H9 (cell line): ENCODE data around the gene SECISBP2. TPM values are rescaled to one million over a fixed set of nuclear protein-coding genes. Genes with fewer than 3 reads are reported as not detected.

Source experiments
- DNase-seq: peaks from one replicate; pipeline ENCODE4 v3.0.0-alpha.2; 2017
- H2AFZ ChIP-seq: one replicate; pipeline ENCODE4 v1.6.1; 2013; ENCODE audit warnings: mild to moderate bottlenecking, low read length, control low read depth, moderate library complexity
- H2AK5ac ChIP-seq: 2 replicates; pipeline ENCODE4 v1.6.1; 2013; ENCODE audit warnings: low read length, control low read depth, mixed read lengths; ENCODE audit not compliant: insufficient read length
- H2BK120ac ChIP-seq: one replicate; pipeline ENCODE4 v1.6.1; 2013; ENCODE audit warnings: low read depth, mild to moderate bottlenecking, low read length, control low read depth, inconsistent platforms; ENCODE audit not compliant: poor library complexity, severe bottlenecking
- H2BK12ac ChIP-seq: 2 replicates; pipeline ENCODE4 v1.6.1; 2013; ENCODE audit warnings: low read length, control low read depth, mixed read lengths, low read depth; ENCODE audit not compliant: insufficient read length
- H2BK15ac ChIP-seq: 2 replicates; pipeline ENCODE4 v1.6.1; 2013; ENCODE audit warnings: low read depth, low read length, control low read depth
- H2BK20ac ChIP-seq: one replicate; pipeline ENCODE4 v1.6.1; 2013; ENCODE audit warnings: low read depth, mild to moderate bottlenecking, low read length, control low read depth, inconsistent platforms; ENCODE audit not compliant: poor library complexity, severe bottlenecking
- H2BK5ac ChIP-seq: 2 replicates; pipeline ENCODE4 v1.6.1; 2013; ENCODE audit warnings: low read length, control low read depth, mixed read lengths; ENCODE audit not compliant: insufficient read length
- H3K14ac ChIP-seq: 2 replicates; pipeline ENCODE4 v1.6.1; 2013; ENCODE audit warnings: low read length, control low read depth; ENCODE audit not compliant: insufficient read depth
- H3K18ac ChIP-seq: 2 replicates; pipeline ENCODE4 v1.6.1; 2013; ENCODE audit warnings: low read depth, mild to moderate bottlenecking, mixed read lengths, low read length, control low read depth; ENCODE audit not compliant: insufficient read length
- H3K23ac ChIP-seq: 2 replicates; pipeline ENCODE4 v1.6.1; 2013; ENCODE audit warnings: low read length, control low read depth, mixed read lengths, low read depth; ENCODE audit not compliant: insufficient read length
- H3K23me2 ChIP-seq: 2 replicates; pipeline ENCODE4 v1.6.1; 2013; ENCODE audit warnings: low read depth, mild to moderate bottlenecking, mixed read lengths, low read length, control low read depth; ENCODE audit not compliant: insufficient read length, poor library complexity, severe bottlenecking
- H3K27ac ChIP-seq: 2 replicates; pipeline ENCODE4 v1.5.1; 2013; ENCODE audit warnings: low read length, control low read depth, mixed read lengths, low read depth; ENCODE audit not compliant: insufficient read length
- H3K27me3 ChIP-seq: 2 replicates; pipeline ENCODE4 v1.6.1; 2013; ENCODE audit warnings: low read length, control low read depth, inconsistent platforms; ENCODE audit not compliant: insufficient read depth
- H3K4ac ChIP-seq: 2 replicates; pipeline ENCODE4 v1.6.1; 2013; ENCODE audit warnings: low read depth, mild to moderate bottlenecking, control low read depth, inconsistent platforms, low read length, moderate library complexity
- H3K4me1 ChIP-seq: 2 replicates; pipeline ENCODE4 v1.6.1; 2013; ENCODE audit warnings: low read length, control low read depth, inconsistent platforms; ENCODE audit not compliant: insufficient read depth
- H3K4me2 ChIP-seq: 2 replicates; pipeline ENCODE4 v1.6.1; 2013; ENCODE audit warnings: low read length, control low read depth, mixed read lengths; ENCODE audit not compliant: insufficient read length, insufficient read depth
- H3K56ac ChIP-seq: 2 replicates; pipeline ENCODE4 v1.6.1; 2013; ENCODE audit warnings: low read depth, mild to moderate bottlenecking, mixed read lengths, low read length, control low read depth; ENCODE audit not compliant: insufficient read length
- H3K79me1 ChIP-seq: 2 replicates; pipeline ENCODE4 v1.6.1; 2013; ENCODE audit warnings: low read depth, mild to moderate bottlenecking, moderate library complexity, low read length, control low read depth, inconsistent platforms; ENCODE audit not compliant: insufficient read depth, poor library complexity, severe bottlenecking
- H3K79me2 ChIP-seq: 2 replicates; pipeline ENCODE4 v1.6.1; 2013; ENCODE audit warnings: low read length, control low read depth, inconsistent platforms; ENCODE audit not compliant: insufficient read depth
- H3K9ac ChIP-seq: 2 replicates; pipeline ENCODE4 v1.6.1; 2013; ENCODE audit warnings: low read length, control low read depth, mixed read lengths; ENCODE audit not compliant: insufficient read length; ENCODE audit errors: extremely low read depth
- H3K9me3 ChIP-seq: one replicate; pipeline ENCODE4 v1.6.1; 2013; ENCODE audit warnings: low read depth, low read length, inconsistent platforms; ENCODE audit not compliant: control insufficient read depth
- H3T11ph ChIP-seq: one replicate; pipeline ENCODE4 v1.6.1; 2013; ENCODE audit warnings: mild to moderate bottlenecking, low read length, control low read depth, inconsistent platforms
- H4K20me1 ChIP-seq: one replicate; pipeline ENCODE4 v1.6.1; 2013; ENCODE audit not compliant: control insufficient read depth, insufficient read length, insufficient read depth
- H4K5ac ChIP-seq: 2 replicates; pipeline ENCODE4 v1.6.1; 2013; ENCODE audit warnings: low read depth, mild to moderate bottlenecking, mixed read lengths, low read length, control low read depth; ENCODE audit not compliant: insufficient read length
- H4K8ac ChIP-seq: replicated peaks from 2 replicates; pipeline ENCODE4 v1.6.1; 2013; ENCODE audit warnings: low read length, control low read depth, mixed read lengths, low read depth; ENCODE audit not compliant: insufficient read length
- H4K91ac ChIP-seq: 2 replicates; pipeline ENCODE4 v1.6.1; 2013; ENCODE audit warnings: low read depth, mild to moderate bottlenecking, moderate library complexity, mixed read lengths, low read length, control low read depth; ENCODE audit not compliant: insufficient read length
- H3K27ac Mint-ChIP-seq, 3 experiments: 2 replicates in 2 of 3; 3 replicates in 1 of 3; pipeline ENCODE4 v1.8.0; 2020 to 2021; ENCODE audit warnings: mixed read lengths in 3 of 3, mild to moderate bottlenecking in 1 of 3, moderate library complexity in 1 of 3
- H3K27me3 Mint-ChIP-seq: 2 replicates; pipeline ENCODE4 v1.8.0; 2021; ENCODE audit warnings: low read depth, mild to moderate bottlenecking, moderate library complexity, mixed read lengths
- H3K36me3 Mint-ChIP-seq, 3 experiments: 2 replicates in 2 of 3; 3 replicates in 1 of 3; pipeline ENCODE4 v1.8.0; 2020 to 2021; ENCODE audit warnings: low read depth in 3 of 3, mixed read lengths in 3 of 3; ENCODE audit not compliant: insufficient read depth in 1 of 3
- H3K4me1 Mint-ChIP-seq, 2 experiments: 2 replicates each; pipeline ENCODE4 v1.8.0; 2020; ENCODE audit warnings: mixed read lengths in 2 of 2
- H3K4me3 Mint-ChIP-seq, 2 experiments: 2 replicates in 1 of 2; 3 replicates in 1 of 2; pipeline ENCODE4 v1.8.0; 2020 to 2021; ENCODE audit warnings: mild to moderate bottlenecking in 2 of 2, mixed read lengths in 2 of 2, moderate library complexity in 1 of 2
- H3K9me3 Mint-ChIP-seq, 2 experiments: 2 replicates in 1 of 2; 3 replicates in 1 of 2; pipeline ENCODE4 v1.8.0; 2020; ENCODE audit warnings: mild to moderate bottlenecking in 2 of 2, mixed read lengths in 2 of 2, moderate library complexity in 1 of 2
- WGBS: extraction: QIAGEN DNeasy Blood & Tissue Kit; methylation state at CpG from one replicate; pipeline ENCODE4 v1.1.7; 2013; ENCODE audit warnings: missing lambda C conversion rate, low lambda C conversion rate, mixed read lengths; ENCODE audit not compliant: insufficient read length; ENCODE audit errors: extremely low coverage; 5-methylcytosine and 5-hydroxymethylcytosine counted together
- total RNA-seq: library from RNA; stranded (reverse); gene quantifications from 2 replicates; pipeline ENCODE4 v1.2.1, GENCODE V29; 2021
- TF ChIP-seq, protein P1 (sequence below): fragments of 200-600 bp; sonication (generic); conservative IDR thresholded peaks from 3 replicates; pipeline ENCODE4 v1.8.0; 2021; ENCODE audit warnings: antibody characterized with exemption, mild to moderate bottlenecking

The SECISBP2 gene
- total RNA-seq, 1 experiment from 2014 or later: 62.7 TPM

DNA sequence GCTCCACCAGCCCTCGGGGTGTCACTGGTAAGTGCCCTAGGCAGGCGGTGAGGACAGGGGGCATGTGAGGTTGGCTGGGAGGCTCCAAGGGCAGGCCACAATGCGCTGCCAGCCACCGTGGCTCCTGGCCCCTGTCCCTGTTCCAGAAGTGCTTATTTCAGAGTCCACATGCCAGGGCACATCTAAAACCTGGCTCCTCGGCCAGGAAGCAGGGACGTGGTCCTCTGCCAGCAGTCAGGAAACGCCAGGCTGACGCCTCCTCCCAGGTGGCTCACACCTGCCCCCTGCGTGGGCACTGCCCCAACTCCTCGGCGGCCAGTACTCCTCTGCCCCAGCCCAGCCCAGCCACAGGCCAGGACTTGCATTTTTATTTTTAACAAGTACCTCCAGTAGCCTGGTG lies 68.5 kb downstream of the SECISBP2 start:
- no peak for DNase-seq
- Mint-ChIP-seq H3K4me1 (peaks cover 0 to 2% of the 10 kb centered on the region in 2 experiments; a peak in 1 of 4 replicates), H3K27me3 (no peaks in the 10 kb centered on the region; the same call in 1 of the 2 replicates), H3K27ac (no peak overlapping the region), H3K4me3 (no peak overlapping the region), H3K36me3 (peaks cover 21 to 88% (median 77%) of the 10 kb centered on the region in 3 experiments; a peak in 6 of 7 replicates), H3K9me3 (no peaks in the 10 kb centered on the region)
- H2BK12ac ChIP-seq: no peak overlapping the region
- H3K27me3 ChIP-seq: no peaks in the 10 kb centered on the region
- no peak overlapping the region for H2BK20ac ChIP-seq
- no peak overlapping the region for H4K5ac ChIP-seq
- H3K18ac ChIP-seq: no peak overlapping the region
- no peaks in the 10 kb centered on the region for H4K20me1 ChIP-seq
- no peak overlapping the region for H3K23ac ChIP-seq
- no peaks in the 10 kb centered on the region for H3K79me2 ChIP-seq
- H2AFZ ChIP-seq: no peak overlapping the region
- no peak overlapping the region for H3K4ac ChIP-seq
- no peak overlapping the region for H3K14ac ChIP-seq
- no peak overlapping the region for H2BK120ac ChIP-seq
- no peak overlapping the region for H4K91ac ChIP-seq
- H3K27ac ChIP-seq: no peak overlapping the region
- H4K8ac ChIP-seq: no peak overlapping the region
- no peak overlapping the region for H3T11ph ChIP-seq
- no CpG with 5 or more reads among the region's 11 CpGs for WGBS
- H3K79me1 ChIP-seq: no peaks in the 10 kb centered on the region
- no peaks in the 10 kb centered on the region for H3K4me1 ChIP-seq
- H3K9me3 ChIP-seq: no peaks in the 10 kb centered on the region
- no peak overlapping the region for H2AK5ac ChIP-seq
- H3K9ac ChIP-seq: no peak overlapping the region
- TF ChIP-seq, protein P1, sequence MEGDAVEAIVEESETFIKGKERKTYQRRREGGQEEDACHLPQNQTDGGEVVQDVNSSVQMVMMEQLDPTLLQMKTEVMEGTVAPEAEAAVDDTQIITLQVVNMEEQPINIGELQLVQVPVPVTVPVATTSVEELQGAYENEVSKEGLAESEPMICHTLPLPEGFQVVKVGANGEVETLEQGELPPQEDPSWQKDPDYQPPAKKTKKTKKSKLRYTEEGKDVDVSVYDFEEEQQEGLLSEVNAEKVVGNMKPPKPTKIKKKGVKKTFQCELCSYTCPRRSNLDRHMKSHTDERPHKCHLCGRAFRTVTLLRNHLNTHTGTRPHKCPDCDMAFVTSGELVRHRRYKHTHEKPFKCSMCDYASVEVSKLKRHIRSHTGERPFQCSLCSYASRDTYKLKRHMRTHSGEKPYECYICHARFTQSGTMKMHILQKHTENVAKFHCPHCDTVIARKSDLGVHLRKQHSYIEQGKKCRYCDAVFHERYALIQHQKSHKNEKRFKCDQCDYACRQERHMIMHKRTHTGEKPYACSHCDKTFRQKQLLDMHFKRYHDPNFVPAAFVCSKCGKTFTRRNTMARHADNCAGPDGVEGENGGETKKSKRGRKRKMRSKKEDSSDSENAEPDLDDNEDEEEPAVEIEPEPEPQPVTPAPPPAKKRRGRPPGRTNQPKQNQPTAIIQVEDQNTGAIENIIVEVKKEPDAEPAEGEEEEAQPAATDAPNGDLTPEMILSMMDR: no peak
- no peak overlapping the region for H3K56ac ChIP-seq
- no peak overlapping the region for H2BK15ac ChIP-seq
- no peak overlapping the region for H2BK5ac ChIP-seq
- H3K23me2 ChIP-seq: no peaks in the 10 kb centered on the region
- no peak overlapping the region for H3K4me2 ChIP-seq
